Testis (tissue), 2 donors: Measurements from ENCODE around the gene TTLL5.

ENCODE experiments used
- CTCF ChIP-seq, 3 experiments: fragments of 450-650 bp in 2 of 3; fragments of 200-600 bp in 1 of 3; sonication (generic) in 1 of 3; IDR thresholded peaks; one replicate each; pipeline ENCODE4 v1.5.1; 2016 to 2019; ENCODE audit warnings: antibody characterized with exemption in 3 of 3, mild to moderate bottlenecking in 2 of 3, moderate library complexity in 1 of 3
- POLR2A ChIP-seq: fragments of 450-650 bp; IDR thresholded peaks from one replicate; pipeline ENCODE4 v1.6.1; 2017; ENCODE audit warnings: antibody characterized with exemption, mild to moderate bottlenecking, moderate library complexity

DNA sequence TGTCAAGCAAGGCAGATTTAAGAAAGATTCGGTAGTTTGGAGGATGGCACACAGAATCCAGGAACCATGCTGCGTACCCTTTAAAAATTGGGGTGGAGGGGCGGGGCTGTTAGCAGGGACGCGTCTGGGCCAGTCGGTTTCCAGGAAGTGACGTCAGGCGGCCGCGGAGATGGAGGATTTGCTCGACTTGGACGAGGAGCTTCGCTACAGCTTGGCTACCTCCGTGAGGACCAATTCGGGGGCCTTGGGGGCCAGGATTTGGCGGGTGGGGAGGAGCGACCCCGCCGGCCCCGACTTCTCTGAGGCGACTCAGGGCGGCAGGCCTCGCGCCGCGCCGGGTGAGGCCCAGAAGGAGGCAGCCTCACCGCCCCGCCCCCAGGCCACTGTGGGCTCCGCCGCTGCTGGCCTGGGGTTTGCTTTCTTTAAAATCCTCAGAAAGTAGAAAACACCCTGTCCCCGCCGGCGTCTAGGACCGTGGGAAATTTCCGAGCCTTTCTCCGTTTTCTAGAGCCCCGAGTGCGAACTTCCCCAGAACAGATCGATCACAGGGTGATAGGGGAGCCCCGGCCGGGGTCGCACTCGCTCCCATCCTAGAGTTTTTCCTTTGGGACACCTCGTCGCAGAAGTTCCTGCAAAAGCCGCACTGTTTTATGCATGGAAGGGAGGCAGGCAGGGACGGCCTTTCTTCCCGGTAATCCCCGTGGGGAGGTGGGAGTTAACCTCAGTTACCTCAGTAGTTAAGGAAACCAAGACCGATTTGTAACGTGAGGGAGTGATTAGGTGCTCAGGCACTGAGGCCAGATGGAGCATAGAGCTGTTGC lies 324.8 kb downstream of the TTLL5 start, which contains the start of gene IFT43:
- TF ChIP-seq CTCF (IDR thresholded peaks at IDR 0.05) (no peak), POLR2A (peak; percentile 9)
